H1 (cell line): ENCODE results near the gene TNRC6A. TPM values are rescaled to one million over a fixed set of nuclear protein-coding genes. Genes with fewer than 3 reads are reported as not detected.
A peak's percentile ranks its signal among the peaks of the same experiment; 100 is the strongest.

ENCODE experiments used
- CTCF ChIA-PET: fragments of 300-600 bp; sonication (Branson Sonifier 250); formaldehyde crosslinking; loops from one replicate; lab custom pipeline; 2021; ENCODE audit not compliant: partially characterized antibody; lab: Charles Lee
- POLR2A ChIA-PET: fragments of 300-600 bp; sonication (Branson Sonifier 250); formaldehyde crosslinking; loops from one replicate; lab custom pipeline; 2021; ENCODE audit warnings: inconsistent platforms; ENCODE audit not compliant: partially characterized antibody; lab: Charles Lee
- DNase-seq, 2 experiments: peaks; one replicate each; pipeline versions ENCODE4 v3.0.0 to v3.0.0-alpha.2; 2010 to 2022; ENCODE audit warnings: low spot score in 2 of 2, low read depth in 1 of 2, mixed read lengths in 1 of 2
- FAIRE-seq: peaks from 2 replicates; lab custom pipeline; 2011; peaks lifted over from hg19 to GRCh38; lab: Jason Lieb, UNC
- H2AFZ ChIP-seq: 2 replicates; pipeline ENCODE4 v1.8.1; 2012; ENCODE audit warnings: low read length, inconsistent platforms
- H2AK5ac ChIP-seq: 2 replicates; pipeline ENCODE4 v1.6.1; 2013; ENCODE audit warnings: low read depth, low read length
- H2BK120ac ChIP-seq: replicated peaks from 2 replicates; pipeline ENCODE3; 2013; ENCODE audit warnings: low read depth, low read length, inconsistent platforms
- H2BK12ac ChIP-seq: 2 replicates; pipeline ENCODE4 v1.6.1; 2013; ENCODE audit warnings: low read depth, low read length
- H2BK15ac ChIP-seq: 2 replicates; pipeline ENCODE4 v1.6.1; 2013; ENCODE audit warnings: low read length
- H2BK20ac ChIP-seq: 2 replicates; pipeline ENCODE4 v1.6.1; 2013; ENCODE audit warnings: low read length
- H2BK5ac ChIP-seq: 2 replicates; pipeline ENCODE4 v1.6.1; 2013; ENCODE audit warnings: low read depth, low read length
- H3K14ac ChIP-seq: 2 replicates; pipeline ENCODE4 v1.6.1; 2013; ENCODE audit warnings: inconsistent platforms; ENCODE audit not compliant: insufficient read length
- H3K18ac ChIP-seq: 2 replicates; pipeline ENCODE4 v1.6.1; 2013; ENCODE audit warnings: low read length; ENCODE audit errors: extremely low read depth
- H3K23ac ChIP-seq: 2 replicates; pipeline ENCODE4 v1.6.1; 2013; ENCODE audit warnings: inconsistent platforms; ENCODE audit not compliant: insufficient read length
- H3K23me2 ChIP-seq: 2 replicates; pipeline ENCODE4 v1.6.1; 2013; ENCODE audit warnings: low read depth, low read length
- H3K27ac ChIP-seq: 2 replicates; pipeline ENCODE4 v1.6.1; 2011; ENCODE audit warnings: low read depth, low read length, inconsistent platforms
- H3K27me3 ChIP-seq, 4 experiments: replicated peaks in 1 of 4; 1 replicate in 1 of 4; 2 replicates in 3 of 4; pipeline versions ENCODE4 v1.6.1 to v1.8.1; 2011 to 2013; ENCODE audit warnings: low read length in 3 of 4, mild to moderate bottlenecking in 3 of 4, inconsistent platforms in 2 of 4, mixed read lengths in 2 of 4, moderate library complexity in 1 of 4; ENCODE audit not compliant: control insufficient read depth in 3 of 4, insufficient read depth in 3 of 4; ENCODE audit errors: extremely low read depth in 1 of 4
- H3K36me3 ChIP-seq, 4 experiments: 2 replicates each; pipeline versions ENCODE4 v1.6.1 to v1.8.1; 2011 to 2013; ENCODE audit warnings: mild to moderate bottlenecking in 4 of 4, low read length in 3 of 4, moderate library complexity in 2 of 4, control low read depth in 1 of 4, inconsistent platforms in 1 of 4; ENCODE audit not compliant: insufficient read depth in 4 of 4, control insufficient read depth in 2 of 4
- H3K4ac ChIP-seq: replicated peaks from 2 replicates; pipeline ENCODE3; 2013; ENCODE audit warnings: low read length, low read depth, mixed read lengths, inconsistent platforms; ENCODE audit not compliant: insufficient read length
- H3K4me1 ChIP-seq, 4 experiments: replicated peaks in 1 of 4; 1 replicate in 1 of 4; 2 replicates in 3 of 4; pipeline versions ENCODE4 v1.6.1 to v1.8.1; 2011 to 2013; ENCODE audit warnings: low read length in 3 of 4, inconsistent platforms in 2 of 4, mixed read lengths in 1 of 4; ENCODE audit not compliant: insufficient read depth in 4 of 4, control insufficient read depth in 3 of 4
- H3K4me2 ChIP-seq, 2 experiments: 2 replicates each; pipeline versions ENCODE4 v1.6.1 to v1.8.1; 2011 to 2013; ENCODE audit warnings: low read depth in 2 of 2, low read length in 2 of 2, control low read depth in 1 of 2, inconsistent platforms in 1 of 2, mild to moderate bottlenecking in 1 of 2; ENCODE audit not compliant: insufficient read depth in 1 of 2
- H3K4me3 ChIP-seq, 4 experiments: fragments of 200-600, 300-600 bp in 1 of 4; sonication (generic), shearing (Covaris generic), sonication (Bioruptor Twin) in 1 of 4; 2 replicates each; pipeline versions ENCODE4 v1.5.1 to v1.8.1; 2011 to 2016; ENCODE audit warnings: low read length in 4 of 4, low read depth in 3 of 4, control low read depth in 2 of 4, inconsistent platforms in 2 of 4, mild to moderate bottlenecking in 2 of 4, mixed read lengths in 1 of 4, moderate library complexity in 1 of 4; ENCODE audit not compliant: insufficient read depth in 2 of 4; ENCODE audit errors: extremely low read depth in 1 of 4
- H3K56ac ChIP-seq: replicated peaks from 2 replicates; pipeline ENCODE3; 2013; ENCODE audit warnings: low read depth, mild to moderate bottlenecking, mixed read lengths, low read length, inconsistent platforms; ENCODE audit not compliant: insufficient read length
- H3K79me1 ChIP-seq: 2 replicates; pipeline ENCODE4 v1.6.1; 2013; ENCODE audit warnings: low read depth, low read length, control low read depth
- H3K79me2 ChIP-seq, 2 experiments: 2 replicates each; pipeline versions ENCODE4 v1.6.1 to v1.8.1; 2012 to 2013; ENCODE audit warnings: low read length in 2 of 2, mild to moderate bottlenecking in 2 of 2, inconsistent platforms in 1 of 2; ENCODE audit not compliant: insufficient read depth in 2 of 2, control insufficient read depth in 1 of 2
- H3K9ac ChIP-seq, 4 experiments: replicated peaks in 1 of 4; 1 replicate in 1 of 4; 2 replicates in 3 of 4; pipeline versions ENCODE4 v1.6.1 to v1.8.1; 2011 to 2013; ENCODE audit warnings: low read depth in 3 of 4, low read length in 3 of 4, control low read depth in 2 of 4, mild to moderate bottlenecking in 2 of 4, moderate library complexity in 2 of 4, inconsistent platforms in 1 of 4; ENCODE audit errors: extremely low read depth in 1 of 4
- H3K9me3 ChIP-seq, 2 experiments: 2 replicates each; pipeline versions ENCODE4 v1.6.1 to v1.8.1; 2012 to 2013; ENCODE audit warnings: mild to moderate bottlenecking in 2 of 2, moderate library complexity in 2 of 2, control low read depth in 1 of 2, inconsistent platforms in 1 of 2, low read depth in 1 of 2, low read length in 1 of 2, mixed read lengths in 1 of 2; ENCODE audit not compliant: insufficient read depth in 2 of 2
- H4K20me1 ChIP-seq, 2 experiments: replicated peaks in 1 of 2; 2 replicates each; pipeline versions ENCODE3 to v1.8.1; 2011 to 2013; ENCODE audit warnings: inconsistent platforms in 2 of 2, low read length in 2 of 2, mild to moderate bottlenecking in 1 of 2; ENCODE audit not compliant: insufficient read depth in 2 of 2, control insufficient read depth in 1 of 2
- H4K5ac ChIP-seq: 2 replicates; pipeline ENCODE4 v1.6.1; 2013; ENCODE audit warnings: low read length, low read depth, mixed read lengths, inconsistent platforms; ENCODE audit not compliant: insufficient read length
- H4K8ac ChIP-seq: 2 replicates; pipeline ENCODE4 v1.8.0; 2013; ENCODE audit warnings: mild to moderate bottlenecking, moderate library complexity, low read length, inconsistent platforms; ENCODE audit not compliant: insufficient read depth; ENCODE audit errors: extremely low read depth
- H4K91ac ChIP-seq: replicated peaks from 2 replicates; pipeline ENCODE3; 2013; ENCODE audit warnings: low read length, mixed read lengths, inconsistent platforms; ENCODE audit not compliant: insufficient read length
- RAD21 ChIP-seq, 2 experiments: IDR thresholded peaks in 1 of 2; conservative IDR thresholded peaks in 1 of 2; 2 replicates each; pipeline ENCODE4 v1.6.1; 2011; ENCODE audit warnings: low read depth in 2 of 2, low read length in 2 of 2, improper control_type of control experiment in 1 of 2, inconsistent platforms in 1 of 2, mild to moderate bottlenecking in 1 of 2, moderate library complexity in 1 of 2
- SAP30 ChIP-seq: fragments of 300-600 bp; sonication (generic); IDR thresholded peaks from 2 replicates; pipeline ENCODE4 v1.7.1; 2012; ENCODE audit warnings: low read length, moderate library complexity, mild to moderate bottlenecking, inconsistent platforms; ENCODE audit not compliant: insufficient read depth, insufficient replicate concordance
- TAF7 ChIP-seq: optimal IDR thresholded peaks from 2 replicates; pipeline ENCODE3; 2011; ENCODE audit warnings: low read depth, mild to moderate bottlenecking, inconsistent platforms, low read length, moderate library complexity, borderline replicate concordance
- WGBS, 2 experiments: shearing (Covaris generic) in 1 of 2; methylation state at CpG; one replicate each; pipeline versions ENCODE4 v1.1.6 to v1.1.7; 2013 to 2015; ENCODE audit warnings: low lambda C conversion rate in 2 of 2, mixed read lengths in 2 of 2, inconsistent platforms in 1 of 2, low coverage in 1 of 2, missing lambda C conversion rate in 1 of 2; ENCODE audit not compliant: insufficient replicate concordance in 2 of 2, insufficient coverage in 1 of 2, insufficient read length in 1 of 2; ENCODE audit errors: extremely low coverage in 1 of 2, missing lambda C conversion rate in 1 of 2; 5-methylcytosine and 5-hydroxymethylcytosine counted together
- polyA plus RNA-seq, 7 experiments: library from polyadenylated mRNA; depleted of rRNA in 3 of 7; stranded (reverse) in 5 of 7; unstranded in 2 of 7; fragments of >200 nt in 5 of 7; fragments of 200-250 nt in 2 of 7; gene quantifications; 1 replicate in 5 of 7; 2 replicates in 1 of 7; 4 replicates in 1 of 7; pipeline versions ENCODE4 v1.2.1 to v1.2.3, GENCODE V29; 2011 to 2013; ENCODE audit warnings: missing spikeins in 2 of 7, mixed read lengths in 2 of 7
- total RNA-seq: library from RNA; stranded (reverse); fragmentation: NEBNext Ultra II Directional; extraction: Animal tissue kit (Norgen Biotek cat#: 25700); gene quantifications from 2 replicates; pipeline ENCODE4 v1.2.1, GENCODE V29; 2021

The TNRC6A gene
- total and polyA plus RNA-seq, 2 of the 8 experiments (the other 6 are each of a cell fraction or from before 2014, with no cell fraction given), result 67.6 to 103 TPM

DNA sequence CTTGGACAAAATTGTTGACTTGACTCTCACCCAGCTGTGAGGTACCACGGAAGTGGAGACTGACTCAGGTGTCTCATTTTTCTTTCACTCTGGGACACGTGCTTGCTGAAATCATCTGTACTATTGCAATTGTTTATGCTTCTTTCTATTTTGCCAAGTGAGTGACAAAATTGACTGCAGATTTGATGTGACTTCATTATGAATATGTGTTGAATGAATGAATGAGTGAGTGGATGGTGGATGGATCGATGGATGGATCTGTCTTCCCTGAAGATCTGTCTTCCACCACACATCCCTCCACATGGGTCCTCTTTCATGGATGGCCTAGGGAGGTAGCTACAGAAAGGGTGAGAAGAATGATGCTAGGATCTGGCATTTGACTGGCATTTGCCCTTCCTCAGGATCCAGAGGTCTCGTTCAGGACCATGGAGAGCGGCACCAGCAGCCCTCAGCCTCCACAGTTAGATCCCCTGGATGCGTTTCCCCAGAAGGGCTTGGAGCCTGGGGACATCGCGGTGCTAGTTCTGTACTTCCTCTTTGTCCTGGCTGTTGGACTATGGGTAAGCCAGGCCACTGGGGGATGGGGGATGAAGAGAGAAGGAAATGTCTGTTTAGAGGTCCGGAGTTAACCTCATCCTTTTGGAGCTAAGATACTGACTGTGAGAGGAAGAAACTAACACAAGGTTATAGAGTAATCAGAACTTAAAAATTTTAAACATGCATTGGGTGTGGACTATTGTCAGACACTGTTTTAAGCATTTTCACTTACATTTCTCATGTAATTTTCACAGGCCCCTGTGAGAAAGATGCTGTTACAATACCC is 129.0 kb downstream of the TNRC6A start:
- Histone ChIP-seq H3K14ac (no peak overlapping the region), H3K18ac (no peak overlapping the region), H2BK5ac (no peak overlapping the region), H3K9ac (no peak overlapping the region), H4K91ac (no peak overlapping the region), H4K5ac (no peak overlapping the region), H2AFZ (no peak overlapping the region), H2BK12ac (no peak overlapping the region), H3K4ac (no peak overlapping the region), H3K56ac (no peak overlapping the region), H3K9me3 (no peaks in the 10 kb centered on the region), H3K4me2 (no peak overlapping the region), H4K8ac (no peak overlapping the region), H2BK120ac (no peak overlapping the region), H2BK20ac (no peak overlapping the region)
- POLR2A ChIA-PET, result interaction anchor here (0.6 to 1.1 kb wide), 2 partner anchors 117 to 179 kb away, joined by 3 read pairs; no protein-coding TSS in a partner anchor
- peak in 1 of 2 experiments; percentile 85 for DNase-seq
- CTCF ChIA-PET, result interaction anchor here (1.0 to 1.2 kb wide), 2 partner anchors 16 to 24 kb away, joined by 3 to 4 read pairs; no protein-coding TSS in a partner anchor
- TF ChIP-seq RAD21 (IDR thresholded peaks at IDR 0.05 in 1 of 2, conservative IDR thresholded peaks at IDR 0.05 in 1 of 2; ENCODE audit: low read depth in 2 of 2, low read length in 2 of 2), result peak in 1 of 2 experiments; percentile 25; a peak in 1 of 4 replicates
- no peak for TF ChIP-seq SAP30
- TF ChIP-seq TAF7, result peak; percentile 20
- TF ChIP-seq, all 59 proteins: peak for 2
- Histone ChIP-seq H3K23ac (no peak overlapping the region), H3K36me3 (no peaks in the 10 kb centered on the region), H3K23me2 (no peaks in the 10 kb centered on the region), H3K27ac (no peak overlapping the region), H2AK5ac (no peak overlapping the region), H3K79me2 (no peaks in the 10 kb centered on the region), H3K79me1 (no peaks in the 10 kb centered on the region), H3K4me3 (no peak overlapping the region), H3K27me3 (no peaks in the 10 kb centered on the region), H3K4me1 (peaks cover 0 to 3% (median 0%) of the 10 kb centered on the region in 4 experiments; a peak in 1 of 7 replicates), H4K20me1 (no peaks in the 10 kb centered on the region), H2BK15ac (no peak overlapping the region)
- 53% methylated on average over 9 of the region's 9 CpGs; no CpG with 5 or more reads in 1 of the 2 experiments for WGBS, 2 experiments
- peak; percentile 57 for FAIRE-seq
